OCI-LY3 (cell line): ENCODE measurements around the gene HP.

Source experiments
- H2AFZ ChIP-seq: fragments of 200-600, 300-600 bp; shearing (Covaris generic); 2 replicates; pipeline ENCODE4 v1.6.0; 2014; ENCODE audit warnings: antibody characterized with exemption, low read depth, low read length
- H3K27ac ChIP-seq: fragments of 200-600, 300-600 bp; sonication (generic); 2 replicates; pipeline ENCODE4 v1.5.1; 2014; ENCODE audit warnings: mild to moderate bottlenecking, low read length, moderate library complexity, mixed read lengths
- H3K27me3 ChIP-seq: fragments of 200-600, 300-600 bp; sonication (generic); 2 replicates; pipeline ENCODE4 v1.6.1; 2014; ENCODE audit warnings: low read depth, low read length, mixed read lengths
- H3K36me3 ChIP-seq: fragments of 200-600, 300-600 bp; sonication (generic); replicated peaks from 2 replicates; pipeline ENCODE3; 2014; ENCODE audit warnings: low read depth, low read length, mixed read lengths
- H3K4me1 ChIP-seq: fragments of 300-600, 200-600 bp; sonication (generic); 2 replicates; pipeline ENCODE4 v1.6.1; 2014; ENCODE audit warnings: low read length, mixed read lengths
- H3K4me2 ChIP-seq: fragments of 200-600, 300-600 bp; sonication (generic); 2 replicates; pipeline ENCODE4 v1.6.1; 2014; ENCODE audit warnings: low read length, mixed read lengths
- H3K4me3 ChIP-seq: fragments of 300-600, 200-600 bp; sonication (generic); 2 replicates; pipeline ENCODE4 v1.5.1; 2014; ENCODE audit warnings: antibody characterized with exemption, mild to moderate bottlenecking, low read length, moderate library complexity
- H3K79me2 ChIP-seq: fragments of 300-600, 200-600 bp; shearing (Covaris generic); 2 replicates; pipeline ENCODE4 v1.6.1; 2014; ENCODE audit warnings: mild to moderate bottlenecking, low read length, mixed read lengths
- H3K9ac ChIP-seq: fragments of 300-600, 200-600 bp; shearing (Covaris generic); 2 replicates; pipeline ENCODE4 v1.6.0; 2014; ENCODE audit warnings: mild to moderate bottlenecking, low read length, moderate library complexity
- H3K9me3 ChIP-seq: fragments of 200-600, 300-600 bp; shearing (Covaris generic); 2 replicates; pipeline ENCODE4 v1.6.1; 2014; ENCODE audit warnings: low read length, mixed read lengths; ENCODE audit not compliant: insufficient read depth
- H4K20me1 ChIP-seq: fragments of 200-600, 300-600 bp; sonication (generic); 2 replicates; pipeline ENCODE4 v1.6.1; 2016; ENCODE audit warnings: low read length, mixed read lengths; ENCODE audit not compliant: insufficient read depth
- EZH2phosphoT487 ChIP-seq: fragments of 200-600 bp; shearing (Covaris generic); IDR thresholded peaks from 2 replicates; pipeline ENCODE4 v1.6.1; 2018; ENCODE audit warnings: antibody characterized with exemption, mixed run types, low read depth
- TF ChIP-seq, protein P1 (sequence below): fragments of 200-600, 300-600 bp; sonication (generic); IDR thresholded peaks from 2 replicates; pipeline ENCODE4 v1.5.1; 2014; ENCODE audit warnings: antibody characterized with exemption, low read length, low read depth

The HP gene

GRCh38 chr16:72043539-72043938 is 10.8 kb upstream of the HP start:
- TF ChIP-seq EZH2phosphoT487, result no peak
- TF ChIP-seq, protein P1, sequence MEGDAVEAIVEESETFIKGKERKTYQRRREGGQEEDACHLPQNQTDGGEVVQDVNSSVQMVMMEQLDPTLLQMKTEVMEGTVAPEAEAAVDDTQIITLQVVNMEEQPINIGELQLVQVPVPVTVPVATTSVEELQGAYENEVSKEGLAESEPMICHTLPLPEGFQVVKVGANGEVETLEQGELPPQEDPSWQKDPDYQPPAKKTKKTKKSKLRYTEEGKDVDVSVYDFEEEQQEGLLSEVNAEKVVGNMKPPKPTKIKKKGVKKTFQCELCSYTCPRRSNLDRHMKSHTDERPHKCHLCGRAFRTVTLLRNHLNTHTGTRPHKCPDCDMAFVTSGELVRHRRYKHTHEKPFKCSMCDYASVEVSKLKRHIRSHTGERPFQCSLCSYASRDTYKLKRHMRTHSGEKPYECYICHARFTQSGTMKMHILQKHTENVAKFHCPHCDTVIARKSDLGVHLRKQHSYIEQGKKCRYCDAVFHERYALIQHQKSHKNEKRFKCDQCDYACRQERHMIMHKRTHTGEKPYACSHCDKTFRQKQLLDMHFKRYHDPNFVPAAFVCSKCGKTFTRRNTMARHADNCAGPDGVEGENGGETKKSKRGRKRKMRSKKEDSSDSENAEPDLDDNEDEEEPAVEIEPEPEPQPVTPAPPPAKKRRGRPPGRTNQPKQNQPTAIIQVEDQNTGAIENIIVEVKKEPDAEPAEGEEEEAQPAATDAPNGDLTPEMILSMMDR, result no peak
- Histone ChIP-seq H3K36me3 (peaks cover 2% of the 10 kb centered on the region), H3K27ac (no peak overlapping the region), H3K4me2 (no peak overlapping the region), H3K9me3 (no peaks in the 10 kb centered on the region), H3K4me3 (no peak overlapping the region), H3K4me1 (no peaks in the 10 kb centered on the region), H3K27me3 (no peaks in the 10 kb centered on the region), H3K9ac (no peak overlapping the region), H2AFZ (no peak overlapping the region), H3K79me2 (no peaks in the 10 kb centered on the region), H4K20me1 (no peaks in the 10 kb centered on the region)

GRCh38 chr16:72044296-72044695 is 10.0 kb upstream of the HP start:
- Histone ChIP-seq H3K4me2 (no peak overlapping the region), H3K9me3 (peaks cover 4% of the 10 kb centered on the region; the same call in 1 of the 2 replicates), H3K27ac (no peak overlapping the region), H4K20me1 (no peaks in the 10 kb centered on the region), H2AFZ (no peak overlapping the region), H3K79me2 (no peaks in the 10 kb centered on the region), H3K4me1 (no peaks in the 10 kb centered on the region), H3K27me3 (no peaks in the 10 kb centered on the region), H3K9ac (no peak overlapping the region), H3K36me3 (peaks cover 2% of the 10 kb centered on the region), H3K4me3 (no peak overlapping the region)
- TF ChIP-seq, protein P1, result no peak
- TF ChIP-seq EZH2phosphoT487, result no peak

- Histone ChIP-seq H3K27me3 (no peaks in the 10 kb centered on the region), H3K36me3 (peaks cover 2% of the 10 kb centered on the region), H3K9ac (no peak overlapping the region), H3K4me3 (no peak overlapping the region), H3K9me3 (peaks cover 4% of the 10 kb centered on the region; the same call in 1 of the 2 replicates), H4K20me1 (no peaks in the 10 kb centered on the region), H3K4me1 (no peaks in the 10 kb centered on the region), H2AFZ (no peak overlapping the region), H3K4me2 (no peak overlapping the region), H3K27ac (no peak overlapping the region), H3K79me2 (no peaks in the 10 kb centered on the region)
- TF ChIP-seq EZH2phosphoT487, result no peak
Measured at GRCh38 chr16:72044825-72045359, 9.4 kb upstream of the HP start.

GRCh38 chr16:72049110-72049509 is 5.2 kb upstream of the HP start:
- Histone ChIP-seq H3K36me3 (no peaks in the 10 kb centered on the region), H3K9me3 (peaks cover 4% of the 10 kb centered on the region; the same call in 1 of the 2 replicates), H3K4me2 (no peak overlapping the region), H3K27ac (no peak overlapping the region), H3K27me3 (no peaks in the 10 kb centered on the region), H3K4me3 (no peak overlapping the region), H4K20me1 (no peaks in the 10 kb centered on the region), H2AFZ (no peak overlapping the region), H3K4me1 (no peaks in the 10 kb centered on the region), H3K79me2 (no peaks in the 10 kb centered on the region), H3K9ac (no peak overlapping the region)
- TF ChIP-seq EZH2phosphoT487, result no peak
- TF ChIP-seq, protein P1, result no peak
